OCI-LY1 (cell line): ENCODE results near the gene C5orf24.
"Not testable (repeated sequence)": the region's sequence is repeated elsewhere in the genome, so short reads cannot be mapped to it uniquely, and the experiment has no call there.

ENCODE experiments used
- H2AFZ ChIP-seq: fragments of 200-600 bp; sonication (generic), shearing (Covaris generic); 2 replicates; pipeline ENCODE4 v1.6.0; 2014; ENCODE audit warnings: antibody characterized with exemption, mild to moderate bottlenecking, low read length
- H3F3A ChIP-seq: fragments of 200-600 bp; sonication (generic), shearing (Covaris generic); 2 replicates; pipeline ENCODE4 v1.6.0; 2014; ENCODE audit warnings: mild to moderate bottlenecking, antibody characterized with exemption, low read length, moderate library complexity; ENCODE audit not compliant: insufficient read depth
- H3K27ac ChIP-seq: fragments of 200-600 bp; sonication (generic); 2 replicates; pipeline ENCODE4 v1.5.1; 2014; ENCODE audit warnings: low read length, mixed run types, mild to moderate bottlenecking, low read depth; ENCODE audit not compliant: poor library complexity, severe bottlenecking
- H3K27me3 ChIP-seq: fragments of 200-600 bp; sonication (generic); 2 replicates; pipeline ENCODE4 v1.6.0; 2014; ENCODE audit warnings: antibody characterized with exemption, mild to moderate bottlenecking, low read length, moderate library complexity; ENCODE audit not compliant: insufficient read depth
- H3K36me3 ChIP-seq: fragments of 200-600 bp; sonication (generic); 2 replicates; pipeline ENCODE4 v1.6.1; 2014; ENCODE audit warnings: mild to moderate bottlenecking, antibody characterized with exemption, low read length, moderate library complexity, mixed read lengths; ENCODE audit not compliant: insufficient read depth
- H3K4me1 ChIP-seq: fragments of 200-600 bp; sonication (generic); 2 replicates; pipeline ENCODE4 v1.5.1; 2014; ENCODE audit warnings: mild to moderate bottlenecking, low read length, moderate library complexity; ENCODE audit not compliant: insufficient read depth, severe bottlenecking
- H3K4me2 ChIP-seq: fragments of 200-600 bp; sonication (generic), shearing (Covaris generic); 2 replicates; pipeline ENCODE4 v1.6.1; 2014; ENCODE audit warnings: low read length
- H3K4me3 ChIP-seq: fragments of 200-600 bp; sonication (generic); 2 replicates; pipeline ENCODE4 v1.5.1; 2014; ENCODE audit warnings: low read length, low read depth, mild to moderate bottlenecking, mixed read lengths; ENCODE audit not compliant: poor library complexity, severe bottlenecking
- H3K79me2 ChIP-seq: fragments of 200-600 bp; shearing (Covaris generic); 2 replicates; pipeline ENCODE4 v1.6.1; 2016; ENCODE audit warnings: mixed run types, low read length, mixed read lengths; ENCODE audit not compliant: insufficient read depth
- H3K9ac ChIP-seq: fragments of 200-600 bp; sonication (generic), shearing (Covaris generic); 2 replicates; pipeline ENCODE4 v1.6.1; 2014; ENCODE audit warnings: mild to moderate bottlenecking, low read length, mixed read lengths
- H3K9me2 ChIP-seq: fragments of 200-600 bp; sonication (generic), shearing (Covaris generic); 2 replicates; pipeline ENCODE4 v1.6.1; 2014; ENCODE audit warnings: low read depth, mild to moderate bottlenecking, low read length, mixed read lengths
- H3K9me3 ChIP-seq: fragments of 200-600 bp; shearing (Covaris generic); 2 replicates; pipeline ENCODE4 v1.6.1; 2014; ENCODE audit warnings: low read length, mixed read lengths
- H4K20me1 ChIP-seq: fragments of 200-600 bp; sonication (generic), shearing (Covaris generic); 2 replicates; pipeline ENCODE4 v1.6.0; 2016; ENCODE audit warnings: mild to moderate bottlenecking, low read length; ENCODE audit not compliant: insufficient read depth
- EZH2 ChIP-seq: fragments of 200-600 bp; sonication (generic), shearing (Covaris generic); IDR thresholded peaks from 2 replicates; pipeline ENCODE4 v1.8.0; 2017; ENCODE audit warnings: borderline replicate concordance, mixed run types, mild to moderate bottlenecking, antibody characterized with exemption, low read length, moderate library complexity, mixed read lengths
- TF ChIP-seq, protein P1 (sequence below): fragments of 200-600 bp; sonication (generic), shearing (Covaris generic); IDR thresholded peaks from 2 replicates; pipeline ENCODE4 v1.5.1; 2017; ENCODE audit warnings: mild to moderate bottlenecking, antibody characterized with exemption, low read length, moderate library complexity, mixed read lengths

The C5orf24 gene

GRCh38 chr5:134877159-134877558 is 31.4 kb downstream of the C5orf24 start:
- Histone ChIP-seq H3K9me2 (no peaks in the 10 kb centered on the region), H3K4me2 (peak overlapping the region; percentile 15; the same call in 1 of the 2 replicates), H3K27me3 (no peaks in the 10 kb centered on the region), H3K79me2 (peaks cover 37% of the 10 kb centered on the region), H2AFZ (no peak overlapping the region), H3K27ac (peak overlapping the region; percentile 39), H3F3A (no peaks in the 10 kb centered on the region), H3K4me1 (peaks cover 52% of the 10 kb centered on the region), H3K9ac (no peak overlapping the region; the same call in 1 of the 2 replicates), H3K36me3 (no peaks in the 10 kb centered on the region), H3K9me3 (no peaks in the 10 kb centered on the region), H4K20me1 (no peaks in the 10 kb centered on the region), H3K4me3 (no peak overlapping the region)
- TF ChIP-seq EZH2: no peak
- TF ChIP-seq, protein P1, sequence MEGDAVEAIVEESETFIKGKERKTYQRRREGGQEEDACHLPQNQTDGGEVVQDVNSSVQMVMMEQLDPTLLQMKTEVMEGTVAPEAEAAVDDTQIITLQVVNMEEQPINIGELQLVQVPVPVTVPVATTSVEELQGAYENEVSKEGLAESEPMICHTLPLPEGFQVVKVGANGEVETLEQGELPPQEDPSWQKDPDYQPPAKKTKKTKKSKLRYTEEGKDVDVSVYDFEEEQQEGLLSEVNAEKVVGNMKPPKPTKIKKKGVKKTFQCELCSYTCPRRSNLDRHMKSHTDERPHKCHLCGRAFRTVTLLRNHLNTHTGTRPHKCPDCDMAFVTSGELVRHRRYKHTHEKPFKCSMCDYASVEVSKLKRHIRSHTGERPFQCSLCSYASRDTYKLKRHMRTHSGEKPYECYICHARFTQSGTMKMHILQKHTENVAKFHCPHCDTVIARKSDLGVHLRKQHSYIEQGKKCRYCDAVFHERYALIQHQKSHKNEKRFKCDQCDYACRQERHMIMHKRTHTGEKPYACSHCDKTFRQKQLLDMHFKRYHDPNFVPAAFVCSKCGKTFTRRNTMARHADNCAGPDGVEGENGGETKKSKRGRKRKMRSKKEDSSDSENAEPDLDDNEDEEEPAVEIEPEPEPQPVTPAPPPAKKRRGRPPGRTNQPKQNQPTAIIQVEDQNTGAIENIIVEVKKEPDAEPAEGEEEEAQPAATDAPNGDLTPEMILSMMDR: no peak

DNA sequence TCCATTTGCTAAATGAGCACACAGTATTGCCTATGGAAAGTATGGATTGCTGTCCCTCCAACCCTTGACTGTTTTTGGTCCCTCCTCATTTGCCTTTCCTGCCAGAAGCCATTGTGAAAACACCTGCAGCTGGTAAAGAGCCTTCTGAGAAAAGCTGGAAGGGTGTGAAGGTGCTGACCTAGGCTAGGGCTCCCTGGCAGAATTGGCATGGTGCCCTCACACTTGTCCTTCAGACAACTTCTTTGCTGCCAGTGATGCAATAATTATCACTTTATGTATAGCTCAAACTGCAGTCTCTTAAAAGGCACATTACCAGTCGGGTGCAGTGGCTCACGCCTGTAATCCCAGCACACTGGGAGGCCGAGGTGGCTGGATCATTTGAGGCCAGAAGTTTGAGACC is 32.6 kb downstream of the C5orf24 start:
- H3K4me3 ChIP-seq: no peak overlapping the region
- H3F3A ChIP-seq: no peaks in the 10 kb centered on the region
- H3K36me3 ChIP-seq: no peaks in the 10 kb centered on the region
- H3K27ac ChIP-seq: peak overlapping the region; percentile 29
- H3K9ac ChIP-seq: no peak overlapping the region
- H3K9me3 ChIP-seq: no peaks in the 10 kb centered on the region
- no peaks in the 10 kb centered on the region for H3K9me2 ChIP-seq
- no peak overlapping the region; the same call in 1 of the 2 replicates for H3K4me2 ChIP-seq
- no peak overlapping the region for H2AFZ ChIP-seq
- H3K4me1 ChIP-seq: peaks cover 46% of the 10 kb centered on the region
- peaks cover 37% of the 10 kb centered on the region for H3K79me2 ChIP-seq
- no peaks in the 10 kb centered on the region for H4K20me1 ChIP-seq
- TF ChIP-seq EZH2: no peak
- TF ChIP-seq, protein P1: no peak
- H3K27me3 ChIP-seq: no peaks in the 10 kb centered on the region

DNA sequence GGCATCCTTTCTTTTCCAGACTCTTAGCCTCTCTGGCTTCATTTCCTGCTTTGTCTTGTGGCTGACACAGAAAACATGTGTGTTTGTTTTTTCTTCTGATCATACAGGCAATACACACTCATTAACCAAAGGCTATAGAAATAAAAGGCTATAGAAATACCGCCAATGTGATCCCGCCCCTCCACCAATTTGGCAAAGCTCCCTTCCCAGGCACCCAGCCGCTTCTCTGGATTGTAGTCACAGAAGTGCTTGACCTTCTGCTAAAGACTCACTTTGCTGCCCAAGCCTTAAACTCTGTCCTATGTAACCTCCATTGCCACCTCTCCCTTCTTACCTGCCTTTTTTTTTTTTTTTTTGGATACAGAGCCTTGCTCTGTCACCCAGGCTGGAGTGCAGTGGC is 33.7 kb downstream of the C5orf24 start:
- Histone ChIP-seq H3K9ac (no peak overlapping the region), H3K27ac (peak overlapping the region; percentile 33), H3K4me3 (no peak overlapping the region), H3K9me2 (no peaks in the 10 kb centered on the region), H3K4me2 (no peak overlapping the region), H3K27me3 (no peaks in the 10 kb centered on the region), H3K9me3 (no peaks in the 10 kb centered on the region), H2AFZ (no peak overlapping the region), H3K36me3 (no peaks in the 10 kb centered on the region), H3K79me2 (peaks cover 38% of the 10 kb centered on the region), H3K4me1 (peaks cover 40% of the 10 kb centered on the region), H4K20me1 (no peaks in the 10 kb centered on the region), H3F3A (no peaks in the 10 kb centered on the region)
- TF ChIP-seq, protein P1: no peak
- no peak for TF ChIP-seq EZH2

DNA sequence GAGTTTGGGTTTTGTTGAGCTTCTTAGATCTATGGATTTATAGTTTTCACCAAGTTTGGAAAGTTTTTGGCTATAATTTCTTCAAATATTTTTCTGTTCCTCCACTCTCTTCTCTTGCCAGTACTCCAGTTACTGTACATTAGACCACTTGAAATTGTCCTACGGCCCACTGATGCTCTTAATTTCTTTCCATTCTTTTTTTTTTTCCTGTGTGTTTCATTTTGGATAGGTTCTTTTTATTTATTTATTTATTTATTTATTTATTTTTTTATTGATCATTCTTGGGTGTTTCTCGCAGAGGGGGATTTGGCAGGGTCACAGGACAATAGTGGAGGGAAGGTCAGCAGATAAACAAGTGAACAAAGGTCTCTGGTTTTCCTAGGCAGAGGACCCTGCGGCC is 35.2 kb downstream of the C5orf24 start:
- not testable (repeated sequence) for H3K4me2 ChIP-seq, H3K4me3 ChIP-seq, H3K9me2 ChIP-seq, H2AFZ ChIP-seq, H3K9me3 ChIP-seq, H3K9ac ChIP-seq, H3F3A ChIP-seq, H3K36me3 ChIP-seq, H4K20me1 ChIP-seq, H3K27ac ChIP-seq, H3K27me3 ChIP-seq
- peaks cover 43% of the 10 kb centered on the region for H3K79me2 ChIP-seq
- H3K4me1 ChIP-seq: peaks cover 32% of the 10 kb centered on the region

GRCh38 chr5:134881711-134882110 is 35.9 kb downstream of the C5orf24 start:
- H3K4me2 ChIP-seq, H3K4me3 ChIP-seq, H3K9me3 ChIP-seq, H2AFZ ChIP-seq, H3K9me2 ChIP-seq, H3K36me3 ChIP-seq, H4K20me1 ChIP-seq, H3K9ac ChIP-seq, H3K27me3 ChIP-seq, H3F3A ChIP-seq, H3K27ac ChIP-seq: not testable (repeated sequence)
- Histone ChIP-seq H3K79me2 (peaks cover 47% of the 10 kb centered on the region), H3K4me1 (peaks cover 24% of the 10 kb centered on the region)
